Liver (tissue), 3 donors: Measurements from ENCODE around the gene CD34.

Experiments
- CTCF ChIP-seq: fragments of 150-350 bp; IDR thresholded peaks from 2 replicates; pipeline ENCODE4 v1.5.1; 2017; ENCODE audit warnings: improper control_type of control experiment, low read depth, low read length; ENCODE audit not compliant: missing input control
- EGR1 ChIP-seq, 2 donors: IDR thresholded peaks; 2 replicates each; pipeline ENCODE4 v1.6.1; 2016 to 2018; ENCODE audit warnings: antibody characterized with exemption in 2 of 2, low read depth in 2 of 2
- GABPA ChIP-seq, 2 donors: IDR thresholded peaks in 1 of 2; conservative IDR thresholded peaks in 1 of 2; 2 replicates each; pipeline ENCODE4 v1.6.1; 2016; ENCODE audit warnings: antibody characterized with exemption in 2 of 2, mild to moderate bottlenecking in 1 of 2, moderate library complexity in 1 of 2
- HNF4G ChIP-seq: IDR thresholded peaks from 2 replicates; pipeline ENCODE4 v1.6.1; 2016; ENCODE audit warnings: antibody characterized with exemption
- JUND ChIP-seq, 2 donors: IDR thresholded peaks; 2 replicates each; pipeline ENCODE4 v1.6.1; 2016; ENCODE audit warnings: antibody characterized with exemption in 2 of 2
- MAX ChIP-seq: IDR thresholded peaks from 2 replicates; pipeline ENCODE4 v1.6.1; 2016; ENCODE audit warnings: antibody characterized with exemption
- RAD21 ChIP-seq, 2 donors: IDR thresholded peaks; 2 replicates each; pipeline ENCODE4 v1.6.1; 2016; ENCODE audit warnings: antibody characterized with exemption in 2 of 2, mild to moderate bottlenecking in 2 of 2
- REST ChIP-seq: IDR thresholded peaks from 2 replicates; pipeline ENCODE4 v1.6.1; 2016; ENCODE audit warnings: antibody characterized with exemption, mild to moderate bottlenecking
- SP1 ChIP-seq: IDR thresholded peaks from 2 replicates; pipeline ENCODE4 v1.6.1; 2018; ENCODE audit warnings: antibody characterized with exemption, mild to moderate bottlenecking
- YY1 ChIP-seq: IDR thresholded peaks from 2 replicates; pipeline ENCODE4 v1.6.1; 2016; ENCODE audit warnings: antibody characterized with exemption, mild to moderate bottlenecking
- ZBTB33 ChIP-seq: IDR thresholded peaks from 2 replicates; pipeline ENCODE4 v1.6.1; 2016; ENCODE audit warnings: antibody characterized with exemption
- donor health status: healthy.
- donor health status: healthy.

GRCh38 chr1:207844371-207844770 lies 66.6 kb downstream of the CD34 start:
- no peak for TF ChIP-seq MAX
- TF ChIP-seq YY1, result no peak
- TF ChIP-seq CTCF, result no peak
- no peak for TF ChIP-seq RAD21 (IDR thresholded peaks at IDR 0.05)
- no peak for TF ChIP-seq SP1
- no peak for TF ChIP-seq HNF4G
- no peak for TF ChIP-seq JUND (IDR thresholded peaks at IDR 0.05)
- TF ChIP-seq GABPA (IDR thresholded peaks at IDR 0.05 in 1 of 2, conservative IDR thresholded peaks at IDR 0.05 in 1 of 2), result no peak
- TF ChIP-seq REST, result no peak
- TF ChIP-seq ZBTB33, result no peak
- TF ChIP-seq EGR1 (IDR thresholded peaks at IDR 0.05; ENCODE audit: low read depth in 2 of 2), result no peak
